RWPE1 (cell line): ENCODE results near the gene NAMPT.

ENCODE experiments used
- CTCF ChIA-PET: fragments of 350-600 bp; sonication (Branson Sonifier 250); formaldehyde crosslinking; extraction: SDS; loops from one replicate; lab custom pipeline; 2021; lab: Yijun Ruan, JAX
- POLR2A ChIA-PET: fragments of 400-600 bp; formaldehyde crosslinking; extraction: SDS; loops from one replicate; lab custom pipeline; 2020; ENCODE audit warnings: antibody characterized with exemption; ENCODE audit not compliant: low non-redundant PET; lab: Yijun Ruan, JAX
- DNase-seq: peaks from one replicate; pipeline ENCODE4 v3.0.0; 2012; ENCODE audit warnings: low spot score
- H3K27ac ChIP-seq: fragments of 450-650 bp; 2 replicates; pipeline ENCODE4 v1.5.1; 2017
- TF ChIP-seq, protein P1 (sequence below): fragments of 450-650 bp; conservative IDR thresholded peaks from 2 replicates; pipeline ENCODE4 v1.5.1; 2017; ENCODE audit warnings: low read depth, mild to moderate bottlenecking

The NAMPT gene

DNA sequence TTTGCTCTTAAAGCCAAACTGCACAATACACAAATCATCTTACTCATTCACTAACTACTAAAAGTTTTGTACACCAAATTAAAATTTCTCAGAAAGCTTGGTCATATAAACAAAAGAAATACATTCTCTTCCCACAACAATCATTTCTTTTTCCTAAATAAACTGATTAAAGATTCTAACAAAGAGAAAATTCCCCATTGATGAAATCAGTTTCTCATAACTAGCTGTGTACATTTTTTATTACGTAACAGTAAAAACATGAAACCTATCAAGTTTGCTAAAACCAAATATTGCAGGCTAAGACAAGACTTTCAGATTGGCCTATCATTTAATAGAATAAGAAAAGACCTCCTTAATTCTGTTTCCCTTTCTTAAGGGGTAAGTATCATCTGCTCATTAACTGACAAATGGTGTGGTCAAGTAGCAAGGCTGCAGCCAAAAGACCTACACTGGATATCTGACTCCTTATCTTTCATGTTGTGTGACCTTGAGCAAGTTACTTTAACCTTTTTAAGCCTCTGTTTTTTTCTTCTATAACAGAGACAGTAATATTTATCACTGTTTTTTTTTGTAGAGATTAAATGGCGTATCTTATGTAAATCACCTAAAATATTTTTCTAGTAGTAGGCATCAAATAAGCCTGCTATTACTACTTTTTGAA, 22.4 kb downstream of the NAMPT start:
- H3K27ac ChIP-seq: no peak overlapping the region
- CTCF ChIA-PET: interaction anchor here (0.6 to 0.7 kb wide), 2 partner anchors 22 to 50 kb away, joined by 3 read pairs; no protein-coding TSS in a partner anchor
- POLR2A ChIA-PET: no interaction called here

DNA sequence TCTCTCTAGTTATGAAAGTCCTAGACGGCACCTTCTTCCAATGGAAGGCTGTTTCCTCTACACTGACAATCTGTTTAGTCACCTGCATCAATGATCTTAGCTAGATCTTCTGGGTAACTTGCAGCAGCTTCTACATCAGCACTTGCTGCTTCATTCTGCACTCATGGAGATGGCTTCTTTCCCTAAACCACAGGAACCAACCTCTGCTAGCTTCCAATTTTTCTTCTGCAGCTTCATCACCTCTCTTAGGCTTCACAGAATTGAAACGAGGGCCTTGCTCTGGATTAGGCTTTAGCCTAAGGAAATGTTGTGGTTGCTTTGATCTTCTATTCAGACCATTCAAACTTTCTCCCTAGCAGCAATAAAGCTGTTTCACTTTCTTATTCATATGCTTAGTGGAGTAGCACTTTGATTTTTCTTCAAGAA, 24.6 kb downstream of the NAMPT start:
- POLR2A ChIA-PET: no interaction called here
- TF ChIP-seq, protein P1, sequence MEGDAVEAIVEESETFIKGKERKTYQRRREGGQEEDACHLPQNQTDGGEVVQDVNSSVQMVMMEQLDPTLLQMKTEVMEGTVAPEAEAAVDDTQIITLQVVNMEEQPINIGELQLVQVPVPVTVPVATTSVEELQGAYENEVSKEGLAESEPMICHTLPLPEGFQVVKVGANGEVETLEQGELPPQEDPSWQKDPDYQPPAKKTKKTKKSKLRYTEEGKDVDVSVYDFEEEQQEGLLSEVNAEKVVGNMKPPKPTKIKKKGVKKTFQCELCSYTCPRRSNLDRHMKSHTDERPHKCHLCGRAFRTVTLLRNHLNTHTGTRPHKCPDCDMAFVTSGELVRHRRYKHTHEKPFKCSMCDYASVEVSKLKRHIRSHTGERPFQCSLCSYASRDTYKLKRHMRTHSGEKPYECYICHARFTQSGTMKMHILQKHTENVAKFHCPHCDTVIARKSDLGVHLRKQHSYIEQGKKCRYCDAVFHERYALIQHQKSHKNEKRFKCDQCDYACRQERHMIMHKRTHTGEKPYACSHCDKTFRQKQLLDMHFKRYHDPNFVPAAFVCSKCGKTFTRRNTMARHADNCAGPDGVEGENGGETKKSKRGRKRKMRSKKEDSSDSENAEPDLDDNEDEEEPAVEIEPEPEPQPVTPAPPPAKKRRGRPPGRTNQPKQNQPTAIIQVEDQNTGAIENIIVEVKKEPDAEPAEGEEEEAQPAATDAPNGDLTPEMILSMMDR: no peak
- CTCF ChIA-PET: no interaction called here
- H3K27ac ChIP-seq: no peak overlapping the region
- no peak for DNase-seq

More for the DNA sequence above, 22.4 kb downstream of the NAMPT start:
- TF ChIP-seq, protein P1: no peak
- DNase-seq: no peak

DNA sequence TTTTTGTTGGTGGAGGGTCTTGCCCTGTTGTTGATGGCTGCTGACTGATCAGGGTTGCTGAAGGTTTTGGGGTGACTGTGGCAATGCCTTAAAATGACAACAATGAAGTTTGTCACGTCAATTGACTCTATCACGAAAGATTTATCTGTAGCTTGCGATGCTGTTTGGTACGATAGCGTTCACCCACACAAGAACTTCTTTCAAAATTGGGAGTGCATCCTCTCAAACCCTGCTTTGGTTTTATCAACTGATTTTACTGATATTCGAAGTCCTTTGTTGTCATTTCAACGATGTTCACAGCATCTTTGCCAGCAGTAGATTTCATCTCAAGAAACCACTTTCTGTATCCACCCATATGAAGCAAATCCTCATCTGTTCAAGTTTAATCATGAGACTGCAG, 26.0 kb downstream of the NAMPT start:
- ChIA-PET POLR2A (no interaction called here), CTCF (no interaction called here)
- DNase-seq: no peak

DNA sequence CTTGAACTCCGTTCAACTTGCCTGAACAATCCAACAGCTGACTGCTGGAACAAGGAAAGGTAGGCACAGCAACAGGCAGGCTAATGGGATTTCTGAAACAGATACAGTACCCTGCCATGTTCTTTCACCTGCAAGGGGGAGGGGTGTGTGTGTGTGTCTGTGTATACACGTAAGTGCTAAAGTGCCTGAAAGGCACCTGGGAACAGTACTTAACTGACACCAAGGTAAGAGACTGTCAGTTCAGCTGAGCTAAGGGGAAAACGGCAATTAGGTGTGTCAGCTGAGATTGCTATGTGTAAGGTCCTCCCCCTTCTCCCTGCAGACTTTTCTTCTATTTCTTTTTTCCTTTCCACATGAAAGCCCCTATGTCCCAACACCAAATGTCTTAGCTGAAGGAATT, 27.0 kb downstream of the NAMPT start:
- CTCF ChIA-PET: interaction anchor here (0.6 to 0.7 kb wide), 4 partner anchors 35 to 1799 kb away, joined by 3 to 4 read pairs (median 3); no protein-coding TSS in a partner anchor
- DNase-seq: no peak
- POLR2A ChIA-PET: no interaction called here

More for the DNA sequence above, 26.0 kb downstream of the NAMPT start:
- TF ChIP-seq, protein P1: no peak
- no peak overlapping the region for H3K27ac ChIP-seq

DNA sequence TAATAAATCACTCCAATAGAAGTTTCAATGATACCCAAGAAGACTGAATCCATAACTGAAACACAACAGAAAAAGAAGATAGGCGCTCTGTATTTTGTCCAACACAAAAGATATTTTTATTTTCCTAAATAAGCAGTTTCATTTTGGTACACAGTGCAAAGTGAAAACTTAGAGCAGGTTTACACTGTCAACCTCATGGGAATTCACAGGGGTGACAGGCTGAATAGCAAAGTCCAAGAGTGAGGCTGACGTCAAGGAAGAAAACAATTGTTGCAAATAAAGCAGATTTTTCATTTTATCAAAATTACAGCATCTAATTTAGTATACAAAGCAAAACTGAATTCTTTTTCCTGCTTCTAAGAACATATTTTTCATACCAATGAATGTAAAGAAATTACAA, 28.6 kb downstream of the NAMPT start:
- TF ChIP-seq, protein P1: no peak
- ChIA-PET CTCF (no interaction called here), POLR2A (no interaction called here)

More for the DNA sequence above, 27.0 kb downstream of the NAMPT start:
- H3K27ac ChIP-seq: no peak overlapping the region
- TF ChIP-seq, protein P1: no peak

DNA sequence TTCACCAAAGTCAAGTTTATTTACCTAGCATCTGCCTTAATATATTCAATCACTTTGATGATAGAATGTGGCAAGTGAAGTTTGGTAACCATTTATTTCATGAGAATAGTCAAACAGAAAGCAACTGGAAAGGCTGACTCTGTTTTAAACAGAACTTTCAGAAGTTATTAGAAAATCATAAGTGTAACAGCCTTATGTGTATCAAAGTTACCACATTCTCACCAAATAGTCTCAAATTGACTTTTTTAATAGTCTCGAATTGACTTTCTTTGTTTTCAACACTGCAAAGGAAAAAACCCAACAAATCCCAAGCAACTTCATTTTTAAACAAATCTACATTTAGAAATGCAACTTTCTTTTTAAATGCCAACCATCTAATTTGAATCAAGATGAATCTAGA, 29.5 kb downstream of the NAMPT start:
- CTCF ChIA-PET: no interaction called here
- H3K27ac ChIP-seq: no peak overlapping the region
- DNase-seq: no peak
- POLR2A ChIA-PET: no interaction called here
- TF ChIP-seq, protein P1: no peak

More for the DNA sequence above, 28.6 kb downstream of the NAMPT start:
- no peak overlapping the region for H3K27ac ChIP-seq
- DNase-seq: no peak
